GM19467 (cell line): Measurements from ENCODE around the gene LBHD1.
A peak's percentile ranks its signal among the peaks of the same experiment; 100 is the strongest.
"Not testable (repeated sequence)": the region's sequence is repeated elsewhere in the genome, so short reads cannot be mapped to it uniquely, and the experiment has no call there.

ENCODE experiments used
- ATAC-seq: cut with Tn5 transposase; IDR thresholded peaks from one replicate; pipeline ENCODE4 v1.9.1; 2021; ENCODE audit warnings: mild to moderate bottlenecking, moderate library complexity; ENCODE audit not compliant: unreplicated experiment

LBHD1 gene

DNA sequence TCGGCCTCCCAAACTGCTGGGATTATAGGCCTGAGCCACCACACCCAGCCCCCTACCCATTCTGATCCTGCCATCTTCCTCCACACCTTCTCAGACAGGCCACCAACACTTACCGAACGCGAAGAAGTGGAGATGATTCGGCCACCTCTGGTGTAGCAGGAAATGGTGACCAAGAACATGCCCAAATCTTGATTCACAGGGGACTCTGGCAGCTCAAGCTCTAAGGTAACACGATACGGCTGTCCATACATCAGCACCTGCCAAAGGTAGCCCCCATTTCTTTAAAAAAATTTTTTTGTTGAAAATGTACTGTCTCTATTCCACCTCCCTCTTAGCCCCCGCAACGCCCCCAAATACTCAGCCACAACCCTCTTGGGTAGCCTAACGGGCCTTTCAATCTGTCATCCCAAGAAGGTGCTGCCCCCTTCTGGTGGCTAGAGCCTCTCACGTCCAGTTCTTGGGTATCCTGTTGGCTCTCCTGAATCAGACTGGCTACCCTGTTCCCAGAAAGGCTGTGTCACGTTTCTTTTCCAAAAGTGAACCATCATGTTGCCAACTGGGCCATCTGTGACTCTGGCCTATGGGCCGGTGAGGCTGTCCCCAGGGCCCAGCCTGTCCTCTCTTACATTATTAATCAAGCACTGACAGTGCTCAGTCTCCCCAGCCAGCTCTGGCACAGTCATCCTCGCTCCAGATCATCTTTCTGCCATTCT, 22.5 kb upstream of the LBHD1 start:
- ATAC-seq = no peak

DNA sequence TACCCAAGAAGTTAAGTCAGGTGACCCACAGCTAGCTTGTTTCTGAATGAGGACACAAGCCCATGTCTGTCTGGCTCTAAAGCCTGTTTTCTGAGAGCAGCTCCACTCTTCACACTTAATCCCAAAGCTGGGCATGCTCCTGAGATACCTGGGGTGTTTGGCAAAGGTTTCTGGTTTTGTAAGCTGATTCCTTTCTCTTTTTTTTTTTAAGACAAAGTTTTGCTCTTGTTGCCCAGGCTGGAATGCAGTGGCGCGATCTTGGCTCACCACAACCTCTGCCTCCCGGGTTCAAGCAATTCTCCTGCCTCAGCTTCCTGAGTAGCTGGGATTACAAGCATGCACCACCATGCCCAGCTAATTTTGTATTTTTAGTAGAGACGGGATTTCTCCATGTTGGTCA, 21.6 kb upstream of the LBHD1 start:
- not testable (repeated sequence) for ATAC-seq

DNA sequence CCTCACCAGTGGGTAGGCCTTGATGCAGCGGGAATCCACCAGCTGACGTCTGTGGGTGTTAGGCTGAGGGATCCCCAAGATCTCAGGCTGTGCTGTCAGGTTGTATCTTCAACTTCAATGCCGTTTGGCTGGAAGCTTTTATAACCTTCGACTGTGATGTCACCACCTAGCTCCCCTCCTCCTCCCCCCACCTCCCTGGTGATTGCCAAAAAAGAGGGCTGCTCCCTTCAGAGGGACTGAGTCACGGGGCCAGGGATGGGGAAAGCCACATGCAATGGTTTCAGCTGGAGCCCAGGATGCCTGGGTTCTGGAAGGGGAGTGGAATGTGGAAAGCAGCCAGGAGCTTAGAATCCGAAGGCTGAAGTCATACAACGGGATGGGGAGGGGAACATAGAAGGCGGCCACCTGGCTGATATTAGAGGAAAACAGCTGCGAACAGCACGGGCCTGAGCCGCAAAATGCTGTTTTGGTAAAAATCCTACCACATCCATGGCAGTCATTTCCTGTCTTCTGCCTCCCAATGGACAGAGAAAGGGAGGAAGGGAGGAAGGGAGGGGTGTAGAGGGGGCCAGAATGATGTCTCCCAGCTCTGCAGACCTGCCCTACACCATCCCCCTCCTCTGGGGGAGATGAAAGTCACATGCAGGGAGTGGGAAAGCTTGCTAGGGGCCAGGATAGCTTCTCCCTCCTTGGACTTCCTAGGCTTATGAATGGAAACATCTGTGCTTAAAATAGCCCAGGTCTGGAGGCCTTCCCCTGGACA, 17.5 kb upstream of the LBHD1 start, which contains the start of gene LRRN4CL:
Gene LRRN4CL, minus strand, starts transcription at position 110 of the 763 bp plus-strand sequence. CDS start 1,022 bp downstream, outside the sequence.
- ATAC-seq = no peak

DNA sequence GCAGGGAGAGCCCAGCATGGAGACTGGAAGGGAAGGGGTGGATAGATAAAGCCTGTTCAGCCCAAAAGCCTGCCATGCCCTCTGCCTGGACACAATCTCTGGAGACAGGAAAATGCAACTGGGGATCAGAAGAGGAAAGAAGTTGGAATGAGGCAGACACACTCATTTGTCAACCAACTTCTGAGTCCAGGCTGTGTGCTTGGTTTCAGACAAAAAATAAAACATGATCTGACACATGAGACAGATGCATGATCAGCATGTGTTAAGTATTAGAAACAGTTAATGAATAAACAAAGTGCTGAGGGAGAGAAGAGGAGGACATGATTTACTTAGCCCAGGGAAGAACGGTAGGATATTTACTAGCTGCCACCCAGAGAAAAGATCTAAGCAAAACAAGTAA, 16.4 kb upstream of the LBHD1 start:
- no peak for ATAC-seq

DNA sequence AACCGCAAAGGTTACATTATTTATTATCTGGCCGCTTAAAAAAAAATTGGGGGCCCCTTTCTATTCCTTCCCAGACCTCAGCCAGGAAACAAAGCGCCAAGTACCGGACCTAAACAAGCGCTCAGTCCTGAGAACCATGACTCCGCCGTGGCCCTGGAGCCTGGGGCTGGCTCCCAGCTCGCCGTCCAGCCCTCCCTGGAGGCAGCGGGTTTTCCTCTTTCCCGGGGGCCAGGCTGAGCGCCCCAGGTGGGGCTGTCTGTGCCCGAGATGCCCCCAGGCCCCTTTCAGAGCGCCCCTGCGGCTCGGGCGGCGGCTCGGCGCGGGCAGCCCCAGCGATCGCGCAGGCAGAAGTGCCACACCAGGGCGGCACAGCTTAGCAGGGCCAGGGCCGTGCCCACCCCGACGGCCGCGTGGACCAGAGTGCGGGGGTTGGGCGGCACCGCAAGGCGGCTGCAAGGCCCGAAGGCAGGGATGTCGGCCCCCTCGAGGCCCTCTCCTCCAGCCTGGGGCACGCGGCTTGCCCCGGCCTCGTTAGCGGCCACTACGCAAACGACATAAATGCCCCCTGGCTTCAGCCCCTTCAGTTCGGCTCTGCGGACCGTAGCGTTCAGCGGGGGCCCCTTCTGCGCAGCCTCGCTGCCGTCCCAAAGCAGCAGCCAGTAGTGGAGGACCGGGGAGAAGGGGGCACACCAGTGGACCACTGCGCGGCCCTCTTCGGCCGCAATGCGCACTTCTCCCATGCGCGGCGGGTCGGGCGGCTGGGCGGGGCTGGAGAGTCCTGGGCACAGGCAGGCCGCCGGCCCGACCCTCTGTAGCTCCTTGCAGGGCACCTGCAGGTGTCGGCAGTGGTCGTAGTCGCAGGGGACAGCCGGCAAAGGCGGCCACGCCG, 15.7 kb upstream of the LBHD1 start:
- ATAC-seq = no peak

DNA sequence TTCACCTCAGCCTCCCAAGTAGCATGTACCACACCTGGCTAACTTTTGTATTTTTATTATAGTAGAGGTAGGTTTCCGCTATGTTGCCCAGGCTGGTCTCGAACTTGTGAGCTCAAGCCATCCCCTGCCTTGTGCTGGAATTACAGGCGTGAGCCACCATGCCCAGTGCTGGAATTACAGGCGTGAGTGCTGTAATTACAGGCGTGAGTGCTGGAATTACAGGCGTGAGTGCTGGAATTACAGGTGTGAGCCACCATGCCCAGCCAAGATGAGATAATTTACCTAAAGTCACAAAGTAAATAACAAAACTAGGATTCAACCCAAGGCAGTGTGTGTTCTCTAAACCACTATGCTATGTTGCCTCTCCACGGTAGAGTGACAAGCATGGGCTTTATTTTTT, 10.5 kb upstream of the LBHD1 start:
- ATAC-seq = no peak

DNA sequence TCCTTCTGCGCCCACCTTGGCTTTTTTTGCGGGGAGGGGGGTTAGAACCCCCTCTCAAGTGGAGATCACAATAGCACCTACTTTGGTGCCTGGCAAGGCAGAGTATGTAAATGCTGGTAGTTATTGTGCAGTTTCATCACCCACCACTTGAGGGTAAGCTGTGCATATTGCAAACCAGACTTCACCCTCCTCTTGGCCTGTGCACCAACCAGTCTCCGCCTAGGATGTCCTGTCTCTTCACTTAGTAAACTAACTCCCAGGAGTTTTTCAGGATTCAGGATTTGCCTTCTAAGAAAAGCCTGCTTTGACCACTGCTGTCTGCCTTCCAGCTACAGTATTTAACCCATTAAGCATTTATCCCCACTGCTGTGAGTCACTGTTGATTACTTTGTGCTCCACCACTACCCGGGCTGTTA, 8.8 kb upstream of the LBHD1 start:
- ATAC-seq = no peak

DNA sequence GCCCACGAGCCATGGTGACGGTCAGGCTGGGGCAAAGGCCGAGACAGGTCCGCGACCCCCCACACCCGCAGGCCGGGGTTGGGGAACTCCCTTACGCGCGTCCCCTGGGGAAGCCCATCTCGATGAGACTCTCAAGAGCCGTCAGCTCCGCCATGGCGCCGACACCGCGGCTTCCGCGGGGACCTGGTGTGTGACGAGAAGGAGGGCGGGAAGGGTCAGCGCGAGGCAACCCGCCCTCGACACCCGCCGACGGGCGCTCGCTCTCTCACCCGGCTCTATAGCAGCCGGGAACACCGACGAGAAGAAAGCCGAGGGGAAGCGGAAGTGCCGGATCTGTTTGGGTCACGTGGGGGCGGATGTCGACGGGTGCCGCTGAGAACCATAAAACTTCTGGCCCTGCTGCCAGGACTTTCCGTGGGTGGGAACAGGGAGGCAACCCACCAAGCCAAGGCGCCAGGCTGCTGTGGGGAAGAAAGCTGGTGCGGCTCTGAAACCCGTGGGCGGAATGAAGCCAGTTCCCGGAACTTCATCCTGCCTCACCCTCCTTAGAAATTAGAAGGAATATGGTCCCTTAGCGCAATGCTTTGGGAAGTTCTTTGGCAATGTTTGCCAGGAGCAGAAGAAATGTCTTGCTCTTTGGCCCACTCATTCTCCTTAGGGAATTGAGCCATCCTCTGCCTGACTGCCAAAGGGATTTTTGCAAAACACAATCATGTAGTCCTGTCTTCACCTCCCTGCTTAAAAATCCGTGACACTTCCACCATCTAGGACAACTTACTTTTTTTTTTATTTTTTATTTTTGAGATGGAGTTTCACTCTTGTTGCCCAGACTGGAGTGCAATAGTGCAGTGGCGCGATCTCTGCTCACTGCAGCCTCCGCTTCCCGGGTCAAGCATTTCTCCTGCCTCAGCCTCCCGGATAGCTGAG, 7.0 kb upstream of the LBHD1 start, which contains the start of gene UBXN1:
Gene UBXN1, minus strand, starts transcription at position 304 of the 927 bp plus-strand sequence. Its CDS starts 150 bp downstream, at position 154.
- peak; percentile 66 for ATAC-seq

DNA sequence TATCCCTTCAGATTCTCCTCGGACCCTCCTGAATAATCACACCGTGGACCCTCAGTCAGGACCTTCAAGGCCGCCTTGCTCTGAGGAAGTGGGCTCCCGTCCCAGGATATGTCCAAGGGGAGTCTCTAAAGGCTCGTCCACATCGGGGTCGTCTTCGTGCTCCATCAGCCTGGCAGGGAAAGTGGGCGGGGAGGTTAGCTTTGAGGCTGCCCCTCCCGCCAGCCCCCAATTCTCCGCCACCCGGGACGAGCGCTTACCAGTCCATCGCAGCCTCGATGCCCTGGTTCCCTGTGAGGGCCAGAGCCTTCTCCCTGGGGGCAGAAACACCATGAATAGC, 6.3 kb upstream of the LBHD1 start:
- no peak for ATAC-seq

DNA sequence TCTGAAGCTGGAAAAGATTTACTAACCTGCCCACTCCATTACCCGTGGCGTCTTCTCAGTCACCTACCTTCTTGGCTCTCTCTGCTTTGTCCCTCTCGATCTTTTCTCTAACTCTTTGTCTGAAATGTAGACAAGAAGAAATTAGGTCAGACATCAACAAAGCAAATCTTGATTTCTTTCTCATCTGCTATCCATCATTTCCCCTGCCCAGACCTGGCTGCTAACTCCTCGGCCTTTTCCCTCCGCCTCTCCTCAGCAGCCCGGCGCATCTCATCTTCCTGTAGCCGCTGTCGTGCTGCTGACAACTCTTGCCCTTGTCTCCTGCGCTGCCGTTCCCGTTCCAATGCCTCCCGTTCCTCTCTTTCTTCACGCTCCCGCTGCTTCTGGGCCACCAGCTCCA, 5.6 kb upstream of the LBHD1 start:
- ATAC-seq = no peak

DNA sequence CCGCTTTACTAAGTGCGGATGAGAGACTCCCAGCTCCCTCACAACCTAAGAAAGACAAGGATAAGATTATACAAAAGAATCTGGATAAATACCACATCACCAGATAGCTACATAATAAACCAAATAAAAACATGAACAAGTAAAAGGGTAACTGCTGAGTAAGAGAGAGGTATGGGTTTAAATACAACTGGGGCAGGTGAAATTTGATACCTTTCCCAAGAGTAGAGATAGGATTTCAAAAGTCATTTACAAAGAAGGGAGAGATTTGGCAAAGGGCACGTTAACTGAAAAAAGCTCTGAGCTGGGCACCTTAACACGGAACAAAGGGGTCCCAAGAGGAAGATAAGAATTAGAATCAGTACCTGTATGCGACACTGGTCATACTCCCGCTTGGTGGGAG, 5.1 kb upstream of the LBHD1 start:
- ATAC-seq = no peak

DNA sequence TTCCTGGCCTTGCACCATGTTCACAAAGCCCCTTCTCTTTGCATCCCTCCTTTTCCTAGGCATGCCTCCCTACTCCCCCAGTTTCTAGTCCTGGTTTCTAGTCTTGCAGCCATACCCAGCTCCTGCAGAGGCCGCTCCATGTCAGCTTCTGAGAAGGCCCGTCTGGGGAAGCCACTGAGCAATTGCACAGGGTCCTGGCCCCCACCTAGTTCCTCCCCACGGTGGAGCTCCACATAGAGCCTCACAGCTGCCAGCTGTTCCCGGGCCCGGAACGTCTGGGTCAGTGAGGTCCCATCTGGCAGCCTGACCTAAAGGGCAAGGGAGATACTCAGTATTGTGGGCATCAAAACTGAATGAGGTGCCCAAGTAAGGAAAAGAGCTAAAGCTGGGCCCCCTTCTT, 4.6 kb upstream of the LBHD1 start:
- ATAC-seq = no peak

DNA sequence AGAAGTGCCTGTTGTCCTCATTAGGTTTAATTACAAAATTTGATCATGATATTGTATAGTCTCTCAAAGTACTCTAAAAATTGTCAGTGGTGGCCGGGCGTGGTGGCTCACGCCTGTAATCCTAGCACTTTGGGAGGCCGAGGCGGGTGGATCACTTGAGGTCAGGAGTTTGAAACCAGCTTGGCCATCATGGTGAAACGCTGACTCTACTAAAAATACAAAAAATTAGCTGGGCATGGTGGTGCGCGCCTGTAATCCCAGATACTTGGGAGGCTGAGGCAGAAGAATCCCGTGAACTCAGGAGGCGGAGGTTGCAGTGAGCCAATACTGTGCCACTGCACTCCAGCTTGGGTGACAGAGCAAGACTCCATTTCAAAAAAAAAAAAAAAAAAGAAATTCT, 3.3 kb upstream of the LBHD1 start:
- ATAC-seq = not testable (repeated sequence)

DNA sequence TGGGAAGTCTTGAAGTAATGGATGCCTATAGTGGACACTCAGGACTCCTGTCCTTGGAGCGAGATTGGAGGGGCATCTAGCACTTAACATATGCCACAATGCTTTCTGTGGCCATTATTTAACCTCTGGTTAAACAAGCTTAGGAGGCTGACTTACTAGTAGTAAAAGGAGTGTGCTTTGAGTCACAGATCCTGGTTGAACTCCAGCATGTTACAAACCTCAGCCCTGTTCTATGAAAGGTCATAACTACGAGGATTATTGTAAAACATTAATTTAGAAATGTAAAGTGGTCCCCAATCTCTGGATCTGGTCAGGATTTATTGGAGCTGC, 1.1 kb upstream of the LBHD1 start:
- no peak for ATAC-seq

DNA sequence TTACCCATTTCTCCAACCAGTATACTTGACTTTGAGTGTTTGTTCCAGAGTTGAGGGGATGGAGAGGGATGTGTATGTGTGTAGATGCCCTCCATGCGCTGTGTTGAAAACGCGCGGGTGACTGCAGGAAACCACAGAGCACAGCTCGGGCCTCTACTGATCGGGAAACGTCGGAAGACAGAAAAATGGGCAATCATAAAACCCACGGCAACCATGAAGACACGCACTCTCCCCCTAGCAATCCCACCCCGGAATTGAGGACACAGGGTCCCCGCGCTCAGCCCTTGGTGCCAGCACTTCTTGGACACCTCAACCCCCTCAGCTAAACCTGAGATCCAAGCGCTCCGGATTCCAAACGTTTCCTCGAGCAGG, 845 bp downstream of the LBHD1 start:
- ATAC-seq = peak; percentile 11

DNA sequence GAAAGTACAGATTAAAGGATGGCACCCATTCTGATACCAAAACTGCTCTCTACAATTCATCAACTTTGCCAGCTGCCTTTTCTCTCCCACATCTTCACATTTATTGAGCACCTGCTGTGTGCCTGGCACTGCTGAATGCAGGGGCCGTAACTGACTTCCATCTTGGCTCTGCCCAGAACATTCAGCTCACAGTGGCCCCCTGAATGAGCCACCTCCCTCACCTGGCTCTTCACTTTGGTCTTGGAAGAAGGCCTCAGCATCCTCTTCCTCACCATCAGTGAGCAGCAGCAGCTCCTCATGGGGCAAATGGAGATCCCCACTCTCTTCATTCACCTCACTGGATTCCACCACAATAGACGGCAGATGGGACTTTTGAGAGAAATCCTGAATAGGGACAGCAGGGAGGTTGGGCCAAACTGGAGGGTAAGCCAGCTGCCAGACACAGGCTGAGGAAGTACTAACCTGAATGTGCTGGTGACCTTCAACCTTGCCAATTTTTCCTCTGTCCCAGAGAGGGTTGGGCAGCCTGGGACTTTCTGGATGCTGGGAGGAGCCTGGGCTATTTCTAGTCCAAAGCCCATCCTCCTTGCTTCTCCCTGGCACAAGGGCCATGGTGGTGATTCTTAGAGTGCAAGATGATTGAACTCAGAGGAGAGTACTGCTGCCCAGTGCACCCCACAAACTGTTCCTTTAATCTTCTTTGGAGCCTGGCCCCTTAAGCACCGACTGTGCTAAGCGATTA, 2.5 kb downstream of the LBHD1 start:
- no peak for ATAC-seq

DNA sequence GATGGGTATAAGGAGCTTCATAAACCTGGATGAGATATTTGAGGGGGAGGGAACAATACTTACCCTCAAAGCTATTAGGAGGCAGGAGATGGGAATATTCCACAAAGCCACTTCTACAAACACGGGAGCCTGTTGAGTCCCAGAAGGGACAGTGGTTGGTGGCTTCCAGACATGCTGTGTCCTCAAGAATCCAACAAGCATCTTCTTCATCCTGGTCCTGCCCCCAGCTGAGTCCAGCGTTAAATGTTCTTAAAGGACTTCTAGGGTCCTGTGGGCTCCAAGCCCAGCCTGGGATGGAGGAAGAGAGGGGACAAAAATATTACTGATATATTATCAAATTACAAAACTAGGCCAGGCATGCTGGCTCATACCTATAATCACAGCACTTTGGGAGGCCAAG, 4.6 kb downstream of the LBHD1 start:
- no peak for ATAC-seq

DNA sequence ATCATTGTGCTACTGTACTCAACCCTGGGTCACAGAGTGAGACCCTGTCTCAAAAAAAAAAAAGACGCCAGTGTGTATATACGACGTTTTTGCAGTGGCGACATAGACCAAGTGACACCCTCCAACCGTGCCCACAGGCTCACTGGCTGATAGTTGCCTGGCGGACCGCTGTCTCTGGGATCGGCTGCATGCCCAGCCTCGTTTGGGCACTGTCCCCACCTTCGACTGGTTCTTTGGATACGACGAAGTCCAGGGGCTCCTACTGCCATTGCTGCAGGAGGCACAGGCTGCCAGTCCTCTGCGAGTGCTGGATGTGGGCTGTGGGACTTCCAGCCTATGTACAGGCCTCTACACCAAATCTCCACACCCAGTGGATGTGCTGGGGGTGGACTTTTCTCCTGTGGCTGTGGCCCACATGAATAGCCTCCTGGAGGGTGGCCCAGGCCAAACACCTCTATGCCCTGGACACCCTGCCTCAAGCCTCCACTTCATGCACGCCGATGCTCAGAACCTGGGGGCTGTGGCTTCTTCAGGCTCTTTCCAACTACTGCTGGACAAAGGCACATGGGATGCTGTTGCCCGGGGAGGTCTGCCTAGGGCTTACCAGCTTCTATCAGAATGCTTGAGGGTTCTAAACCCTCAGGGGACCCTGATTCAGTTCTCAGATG, 5.7 kb downstream of the LBHD1 start:
- ATAC-seq = no peak

DNA sequence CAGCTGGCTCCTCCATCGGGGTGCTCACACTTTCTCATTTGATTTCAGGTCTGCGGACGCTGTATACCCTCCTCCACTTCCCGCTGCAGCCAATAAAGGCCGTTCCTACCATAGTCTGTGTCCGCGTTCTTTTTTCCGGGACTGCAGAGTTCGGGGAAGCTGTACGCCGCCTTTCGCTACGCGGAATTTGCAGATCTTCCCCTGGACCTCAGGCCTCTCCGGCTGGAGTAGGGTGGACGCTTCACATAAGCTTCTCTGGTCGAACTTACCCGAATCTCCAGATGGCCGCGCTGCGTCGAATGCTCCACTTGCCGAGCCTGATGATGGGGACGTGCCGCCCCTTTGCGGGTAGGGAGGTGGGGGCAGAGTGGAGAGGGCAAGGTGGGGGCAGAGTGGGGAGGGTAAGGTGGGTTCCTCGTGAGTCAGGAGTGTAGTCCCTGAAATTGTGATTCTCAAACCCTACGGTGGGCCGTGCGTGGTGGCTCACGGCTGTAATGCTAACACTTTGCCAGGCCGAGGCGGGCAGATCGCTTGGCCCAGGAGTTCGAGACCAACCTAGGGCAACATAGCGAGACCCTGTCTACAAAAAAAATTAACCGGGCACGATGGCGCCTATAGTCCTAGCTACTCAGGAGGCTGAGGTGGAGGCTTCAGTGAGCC, 6.3 kb downstream of the LBHD1 start:
- ATAC-seq = no peak
